ENCODE results near the gene NRCAM.

NRCAM gene

DNA sequence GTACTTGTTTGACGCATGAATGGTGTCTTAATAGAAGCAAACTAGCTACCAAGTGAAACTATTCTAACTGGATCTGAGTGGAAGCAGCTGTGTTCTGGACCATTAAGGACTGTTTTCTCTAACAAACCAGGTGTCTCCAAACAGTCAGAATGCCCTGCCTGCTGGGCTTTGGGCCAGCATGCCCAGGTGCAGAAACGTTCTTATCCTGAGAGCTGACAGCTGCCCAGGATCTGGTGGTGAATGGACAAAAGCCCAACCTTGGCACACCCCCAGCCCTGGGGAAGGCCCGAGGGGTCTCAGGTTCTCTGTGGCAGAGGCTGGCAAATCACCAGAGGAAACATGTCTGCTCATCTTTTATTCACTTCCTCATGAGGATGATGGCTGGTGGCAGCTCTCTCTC lies 277.8 kb downstream of the NRCAM start:
- no peaks in the 10 kb centered on the region for H3K36me3 ChIP-seq (ENCODE audit: insufficient read depth, low read length)
- no peak overlapping the region for H3K9ac ChIP-seq (ENCODE audit: low read depth, low read length)
- peaks cover 4% of the 10 kb centered on the region for H3K4me1 ChIP-seq (ENCODE audit: insufficient read depth, low read length)
- no peaks in the 10 kb centered on the region for H3K9me3 ChIP-seq (ENCODE audit: control insufficient read depth, insufficient read depth, low read length)

DNA sequence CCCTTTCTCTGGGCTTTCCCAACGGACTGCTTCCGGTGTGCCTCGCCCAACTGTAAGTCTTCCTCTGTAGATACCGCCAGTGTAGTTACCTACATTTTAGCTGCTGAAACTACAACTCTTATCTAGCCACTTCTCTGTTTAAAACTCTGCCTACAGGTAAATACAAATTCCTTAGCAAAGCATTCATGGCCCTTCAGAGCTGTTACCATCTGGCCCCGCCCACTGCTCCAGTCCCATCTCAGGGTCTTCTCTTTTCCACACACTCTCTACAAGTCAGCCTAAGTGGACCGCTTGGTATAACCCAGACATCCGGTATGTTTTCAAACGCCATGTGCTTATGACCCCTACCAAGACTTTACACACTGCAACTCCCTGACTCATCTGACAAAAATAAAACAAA lies 285.1 kb downstream of the NRCAM start:
- no peaks in the 10 kb centered on the region for H3K9me3 ChIP-seq (ENCODE audit: control insufficient read depth, insufficient read depth, low read length)
- H3K9ac ChIP-seq (ENCODE audit: low read depth, low read length): no peak overlapping the region
- H3K4me1 ChIP-seq (ENCODE audit: insufficient read depth, low read length): 0 out of 2 replicates have a peak, but pooled peaks cover 5% of the 10 kb centered on the region
- no peaks in the 10 kb centered on the region for H3K36me3 ChIP-seq (ENCODE audit: insufficient read depth, low read length)

DNA sequence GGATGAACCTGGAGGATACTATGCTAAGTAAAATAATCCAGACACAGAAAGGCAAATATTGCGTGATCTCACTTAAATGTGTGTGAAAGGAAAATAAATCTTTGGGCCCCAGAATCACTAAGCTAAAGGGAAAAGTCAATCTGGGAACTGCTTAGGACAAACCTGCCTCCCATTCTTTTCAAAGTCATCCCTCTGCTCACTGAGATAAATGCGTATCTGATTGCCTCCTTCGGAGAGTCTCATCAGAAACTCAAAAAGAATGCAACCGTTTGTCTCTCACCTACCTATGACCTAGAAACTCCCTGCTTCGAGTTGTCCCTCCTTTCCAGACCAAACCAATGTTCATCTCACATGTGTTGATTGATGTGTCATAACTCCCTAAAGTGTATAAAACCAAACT lies 286.0 kb downstream of the NRCAM start:
- no peaks in the 10 kb centered on the region for H3K36me3 ChIP-seq (ENCODE audit: insufficient read depth, low read length)

DNA sequence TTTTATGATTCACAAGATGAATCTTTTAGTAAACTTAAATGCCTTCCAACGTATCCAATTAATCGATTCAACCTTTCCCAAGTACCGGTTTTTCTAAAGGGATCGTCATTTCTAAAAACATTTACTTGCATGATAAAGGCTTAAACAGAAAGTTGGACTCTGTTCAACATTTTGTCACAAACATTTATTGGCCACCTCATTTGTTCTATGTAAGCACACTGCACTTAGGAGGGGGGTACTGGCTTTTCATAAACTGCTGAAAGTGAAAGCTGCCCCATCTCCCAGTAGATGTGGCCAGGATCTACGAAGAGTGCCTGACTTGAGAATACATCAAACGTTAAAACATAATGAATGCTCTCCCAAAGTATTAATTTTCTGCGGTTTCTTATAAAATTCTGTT lies 288.8 kb downstream of the NRCAM start:
- no peaks in the 10 kb centered on the region for H3K36me3 ChIP-seq (ENCODE audit: insufficient read depth, low read length)

More for the DNA sequence above, 286.0 kb downstream of the NRCAM start:
- no peak overlapping the region for H3K9ac ChIP-seq (ENCODE audit: low read depth, low read length)
- 0 out of 2 replicates have a peak, but pooled peaks cover 5% of the 10 kb centered on the region for H3K4me1 ChIP-seq (ENCODE audit: insufficient read depth, low read length)
- no peaks in the 10 kb centered on the region for H3K9me3 ChIP-seq (ENCODE audit: control insufficient read depth, insufficient read depth, low read length)

DNA sequence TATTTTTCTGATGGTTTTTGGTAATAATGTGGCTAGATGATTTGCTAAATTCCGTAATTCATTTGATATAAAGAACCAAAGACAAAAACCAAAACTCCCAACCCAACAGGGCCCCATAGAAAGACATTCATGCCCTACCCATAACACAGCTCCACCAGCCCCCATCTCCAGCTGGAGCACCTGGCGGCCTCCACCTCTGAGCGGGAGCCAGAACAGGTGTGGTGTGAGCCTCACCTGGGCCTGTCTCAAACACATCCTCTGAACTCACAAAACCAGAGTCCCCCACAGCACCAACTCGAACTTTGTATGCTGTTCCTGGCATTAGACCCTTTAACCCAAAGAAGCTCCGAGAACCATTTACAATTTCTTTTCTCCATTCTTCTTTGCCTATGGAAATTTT lies 289.5 kb downstream of the NRCAM start:
- Histone ChIP-seq H3K36me3 (ENCODE audit: insufficient read depth, low read length) (no peaks in the 10 kb centered on the region), H3K4me1 (ENCODE audit: insufficient read depth, low read length) (0 out of 2 replicates have a peak, but pooled peaks cover 5% of the 10 kb centered on the region), H3K9ac (ENCODE audit: low read depth, low read length) (no peak overlapping the region), H3K9me3 (ENCODE audit: control insufficient read depth, insufficient read depth, low read length) (no peaks in the 10 kb centered on the region)

More for the DNA sequence above, 288.8 kb downstream of the NRCAM start:
- H3K9ac ChIP-seq (ENCODE audit: low read depth, low read length): no peak overlapping the region
- no peaks in the 10 kb centered on the region for H3K9me3 ChIP-seq (ENCODE audit: control insufficient read depth, insufficient read depth, low read length)
- 0 out of 2 replicates have a peak, but pooled peaks cover 5% of the 10 kb centered on the region for H3K4me1 ChIP-seq (ENCODE audit: insufficient read depth, low read length)

DNA sequence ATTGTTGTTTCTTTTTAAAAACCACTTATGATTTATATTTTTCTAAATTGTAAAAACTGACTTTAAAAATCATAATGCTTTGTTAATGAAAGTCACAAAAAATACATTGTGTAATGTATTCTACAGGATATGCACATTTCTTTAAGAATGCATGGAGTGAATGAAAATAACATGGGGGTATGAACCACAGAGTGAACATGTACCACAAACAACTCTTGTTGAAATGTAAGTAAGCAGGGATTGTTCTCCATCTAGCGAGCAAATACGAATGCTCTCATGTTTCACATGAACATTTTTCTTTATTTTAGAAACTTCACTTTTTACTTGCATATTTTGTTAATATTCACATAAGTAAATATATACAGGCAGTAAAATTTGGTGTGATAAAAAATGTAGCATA lies 290.5 kb downstream of the NRCAM start:
- H3K36me3 ChIP-seq (ENCODE audit: insufficient read depth, low read length): no peaks in the 10 kb centered on the region
- H3K9ac ChIP-seq (ENCODE audit: low read depth, low read length): no peak overlapping the region
- no peaks in the 10 kb centered on the region for H3K9me3 ChIP-seq (ENCODE audit: control insufficient read depth, insufficient read depth, low read length)
- no peaks in the 10 kb centered on the region for H3K4me1 ChIP-seq (ENCODE audit: insufficient read depth, low read length)

DNA sequence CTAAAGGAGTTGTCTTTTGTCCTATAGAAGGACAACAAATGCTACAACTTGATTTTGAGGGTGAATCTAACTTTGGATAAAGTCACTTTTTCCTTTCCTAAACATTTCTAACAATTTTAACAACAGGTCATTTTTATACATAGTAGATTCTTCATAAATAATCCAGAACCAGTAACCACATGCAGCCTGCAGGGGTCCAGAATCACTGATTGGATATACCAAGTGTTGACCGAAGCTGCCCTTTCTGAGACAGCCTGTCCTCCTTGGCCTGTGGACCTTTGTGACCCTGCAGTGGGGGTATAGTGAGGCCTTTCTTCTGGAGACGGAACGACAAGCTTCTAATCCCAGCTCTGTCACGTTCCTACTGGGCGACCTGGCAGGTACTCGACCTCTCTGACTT lies 291.3 kb downstream of the NRCAM start:
- Histone ChIP-seq H3K36me3 (ENCODE audit: insufficient read depth, low read length) (no peaks in the 10 kb centered on the region), H3K9ac (ENCODE audit: low read depth, low read length) (no peak overlapping the region), H3K4me1 (ENCODE audit: insufficient read depth, low read length) (no peaks in the 10 kb centered on the region), H3K9me3 (ENCODE audit: control insufficient read depth, insufficient read depth, low read length) (no peaks in the 10 kb centered on the region)

DNA sequence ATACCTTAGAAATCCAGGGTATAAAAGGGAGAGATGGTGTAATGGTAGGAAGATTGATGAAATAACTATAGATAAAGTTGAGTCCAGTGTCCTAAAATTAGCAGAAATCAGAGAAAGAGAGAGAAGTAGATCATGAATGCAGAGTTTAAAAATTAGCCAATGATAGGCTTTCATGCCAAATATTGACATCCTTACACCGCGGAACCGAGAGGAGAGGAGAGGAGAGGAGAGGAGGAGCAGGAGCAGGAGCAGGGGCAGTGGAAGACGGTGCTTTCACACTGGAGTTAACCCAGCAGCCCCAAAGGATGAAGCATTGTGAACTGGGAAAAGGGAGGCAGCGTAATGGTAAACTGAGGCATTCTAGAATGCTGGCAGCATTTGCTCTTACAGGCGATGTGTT lies 291.9 kb downstream of the NRCAM start:
- no peaks in the 10 kb centered on the region for H3K4me1 ChIP-seq (ENCODE audit: insufficient read depth, low read length)
- H3K9ac ChIP-seq (ENCODE audit: low read depth, low read length): no peak overlapping the region
- H3K9me3 ChIP-seq (ENCODE audit: control insufficient read depth, insufficient read depth, low read length): no peaks in the 10 kb centered on the region
- no peaks in the 10 kb centered on the region for H3K36me3 ChIP-seq (ENCODE audit: insufficient read depth, low read length)

DNA sequence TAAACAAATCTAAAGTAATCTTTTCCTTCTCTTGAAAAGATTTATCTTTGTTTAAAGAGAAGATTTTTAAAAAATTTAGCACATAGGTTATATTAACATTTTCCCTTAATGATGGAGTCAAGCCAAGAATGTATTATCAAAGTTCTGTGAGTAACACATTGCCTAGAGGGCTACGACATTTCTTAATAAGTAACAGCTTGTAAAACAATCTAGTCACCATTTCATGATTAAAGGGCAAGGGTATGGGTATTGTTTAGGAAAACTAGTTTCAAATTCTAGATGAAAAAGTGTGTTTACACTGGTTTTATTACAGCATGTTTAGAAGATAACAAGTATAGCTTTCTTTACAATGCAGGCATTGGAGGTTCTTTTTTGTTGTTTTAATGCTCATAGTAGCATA lies 297.5 kb downstream of the NRCAM start:
- Histone ChIP-seq H3K4me1 (ENCODE audit: insufficient read depth, low read length) (no peaks in the 10 kb centered on the region; the same call in 1 of the 2 replicates), H3K9ac (ENCODE audit: low read depth, low read length) (no peak overlapping the region), H3K9me3 (ENCODE audit: control insufficient read depth, insufficient read depth, low read length) (no peaks in the 10 kb centered on the region), H3K36me3 (ENCODE audit: insufficient read depth, low read length) (no peaks in the 10 kb centered on the region)

DNA sequence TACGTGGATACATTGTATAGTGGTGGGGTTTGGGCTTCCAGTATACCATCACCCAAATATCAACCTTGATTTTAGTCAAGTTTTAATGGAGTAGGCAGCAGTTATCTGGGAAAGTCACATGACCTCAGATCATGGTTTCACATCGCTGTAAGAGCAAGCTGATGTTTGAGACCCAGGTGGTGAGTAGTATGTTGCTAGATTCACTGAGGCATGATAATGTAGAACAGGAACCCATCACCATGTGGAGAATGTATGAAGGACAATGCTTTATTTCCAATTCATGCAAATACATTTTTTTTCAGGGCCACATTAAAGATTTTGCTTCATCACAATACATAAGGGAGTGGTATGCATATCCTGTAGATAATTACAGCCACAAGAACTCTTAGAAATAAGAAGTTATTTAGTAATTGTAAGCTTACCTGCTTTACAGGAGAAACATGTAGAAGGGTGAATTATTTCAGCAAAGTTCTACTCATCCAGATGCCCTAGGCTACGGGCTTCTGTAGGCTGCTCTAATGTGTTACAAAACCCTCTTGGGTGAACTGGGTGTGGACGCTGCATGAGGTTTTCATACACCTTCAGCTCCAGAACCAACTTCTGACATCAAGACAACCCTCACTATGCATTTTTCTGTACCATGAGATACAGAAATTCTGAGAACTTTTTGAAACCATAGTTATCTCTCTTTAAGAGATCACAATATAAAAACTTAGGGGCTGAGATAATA lies 298.5 kb downstream of the NRCAM start:
- no peak overlapping the region for H3K9ac ChIP-seq (ENCODE audit: low read depth, low read length)
- H3K36me3 ChIP-seq (ENCODE audit: insufficient read depth, low read length): no peaks in the 10 kb centered on the region
- no peaks in the 10 kb centered on the region; the same call in 1 of the 2 replicates for H3K4me1 ChIP-seq (ENCODE audit: insufficient read depth, low read length)
- no peaks in the 10 kb centered on the region for H3K9me3 ChIP-seq (ENCODE audit: control insufficient read depth, insufficient read depth, low read length)

DNA sequence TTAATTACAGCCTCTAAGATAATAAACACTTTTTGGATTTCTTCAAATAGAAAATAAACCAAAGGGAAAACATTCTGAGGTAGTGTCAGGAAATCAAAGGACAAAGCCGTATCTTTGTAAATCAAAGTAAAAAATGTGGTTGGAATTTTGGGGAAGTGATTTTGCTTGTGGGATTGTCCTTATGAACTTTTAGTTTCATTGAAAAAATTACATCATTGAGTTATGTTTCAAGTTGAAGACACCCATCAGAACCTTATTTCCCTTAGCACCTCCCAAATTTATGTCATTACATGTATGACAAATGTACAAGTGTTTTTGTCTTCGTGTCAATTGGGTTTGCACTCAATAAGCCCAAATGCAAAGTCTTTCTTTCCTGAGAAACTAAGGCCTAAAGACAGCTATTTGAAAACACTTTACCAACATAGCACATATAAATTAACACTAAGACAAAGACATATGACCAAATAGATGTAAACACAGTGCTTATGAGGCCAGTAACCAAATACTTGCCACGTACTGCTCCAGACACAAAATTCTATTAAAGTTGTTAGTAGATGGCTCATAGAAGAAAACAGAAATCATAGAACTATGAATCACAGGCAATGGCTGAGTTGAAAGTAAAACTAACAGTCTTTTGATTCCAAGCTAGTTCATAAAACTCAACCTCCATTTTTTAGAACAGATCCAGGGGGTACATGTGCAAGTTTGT lies 299.2 kb downstream of the NRCAM start:
- no peaks in the 10 kb centered on the region for H3K9me3 ChIP-seq (ENCODE audit: control insufficient read depth, insufficient read depth, low read length)
- no peaks in the 10 kb centered on the region; the same call in 1 of the 2 replicates for H3K4me1 ChIP-seq (ENCODE audit: insufficient read depth, low read length)
- H3K36me3 ChIP-seq (ENCODE audit: insufficient read depth, low read length): no peaks in the 10 kb centered on the region
- no peak overlapping the region for H3K9ac ChIP-seq (ENCODE audit: low read depth, low read length)

DNA sequence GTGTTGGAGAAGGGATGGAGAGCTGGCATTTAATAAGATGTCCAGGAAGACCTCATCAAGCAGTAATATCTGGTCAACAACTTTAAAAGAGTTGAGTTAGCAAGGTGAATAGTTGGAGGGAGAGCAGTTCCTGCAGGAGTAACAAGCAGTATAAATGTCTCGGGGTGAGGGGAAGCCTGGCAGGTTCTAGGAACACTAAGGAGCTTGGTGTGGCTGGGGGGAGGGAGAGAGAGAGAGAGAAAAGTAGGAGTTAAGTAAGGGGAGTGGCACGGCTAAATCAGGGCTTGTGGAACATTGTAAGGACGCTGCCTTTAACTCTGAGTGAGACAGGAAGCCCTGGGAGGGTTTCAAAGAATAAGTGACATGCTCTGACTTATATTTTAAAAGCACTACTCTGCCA lies 304.0 kb downstream of the NRCAM start:
- Histone ChIP-seq H3K9me3 (ENCODE audit: control insufficient read depth, insufficient read depth, low read length) (no peaks in the 10 kb centered on the region), H3K9ac (ENCODE audit: low read depth, low read length) (no peak overlapping the region), H3K4me1 (ENCODE audit: insufficient read depth, low read length) (no peaks in the 10 kb centered on the region), H3K36me3 (ENCODE audit: insufficient read depth, low read length) (no peaks in the 10 kb centered on the region)

DNA sequence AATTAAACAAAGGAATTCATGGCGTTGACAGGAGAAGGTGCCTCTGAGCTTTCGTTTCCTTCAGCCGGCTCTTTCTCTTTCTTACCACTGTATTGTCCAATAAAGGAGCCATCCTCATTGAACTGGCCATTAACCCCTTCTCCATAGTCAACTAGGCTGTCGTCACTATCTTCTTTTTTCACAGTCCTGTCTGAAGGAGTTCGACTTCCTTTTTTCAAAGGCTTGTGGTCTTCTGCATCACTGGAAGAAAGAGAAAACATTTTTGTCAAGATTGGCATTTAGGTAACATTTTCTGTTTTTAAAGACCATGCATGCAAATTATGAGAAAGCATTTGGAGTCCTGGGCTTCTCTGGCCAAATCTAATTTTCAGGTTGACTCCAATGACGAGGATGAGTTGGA lies 306.3 kb downstream of the NRCAM start:
- Histone ChIP-seq H3K36me3 (ENCODE audit: insufficient read depth, low read length) (no peaks in the 10 kb centered on the region), H3K4me1 (ENCODE audit: insufficient read depth, low read length) (no peaks in the 10 kb centered on the region), H3K9ac (ENCODE audit: low read depth, low read length) (no peak overlapping the region), H3K9me3 (ENCODE audit: control insufficient read depth, insufficient read depth, low read length) (no peaks in the 10 kb centered on the region)

DNA sequence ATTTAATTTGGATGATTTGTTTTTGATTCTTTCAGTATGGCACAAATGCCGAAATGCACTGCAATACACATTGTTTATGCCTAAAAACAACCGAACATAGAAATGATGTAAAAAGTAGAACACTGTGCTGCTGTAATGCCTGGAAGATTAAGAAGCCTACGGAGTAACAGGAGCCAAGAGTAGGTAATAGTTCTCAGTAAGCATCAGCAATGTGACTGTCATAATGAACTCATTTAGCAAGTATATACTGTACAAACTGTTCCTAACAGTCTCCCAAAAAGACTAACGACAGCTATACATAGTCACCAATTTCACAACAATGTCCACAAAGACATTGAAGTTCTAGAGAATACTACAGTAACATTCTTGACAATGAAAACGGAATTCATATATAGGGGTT lies 307.1 kb downstream of the NRCAM start:
- Histone ChIP-seq H3K36me3 (ENCODE audit: insufficient read depth, low read length) (no peaks in the 10 kb centered on the region), H3K9ac (ENCODE audit: low read depth, low read length) (no peak overlapping the region), H3K4me1 (ENCODE audit: insufficient read depth, low read length) (no peaks in the 10 kb centered on the region), H3K9me3 (ENCODE audit: control insufficient read depth, insufficient read depth, low read length) (no peaks in the 10 kb centered on the region)

DNA sequence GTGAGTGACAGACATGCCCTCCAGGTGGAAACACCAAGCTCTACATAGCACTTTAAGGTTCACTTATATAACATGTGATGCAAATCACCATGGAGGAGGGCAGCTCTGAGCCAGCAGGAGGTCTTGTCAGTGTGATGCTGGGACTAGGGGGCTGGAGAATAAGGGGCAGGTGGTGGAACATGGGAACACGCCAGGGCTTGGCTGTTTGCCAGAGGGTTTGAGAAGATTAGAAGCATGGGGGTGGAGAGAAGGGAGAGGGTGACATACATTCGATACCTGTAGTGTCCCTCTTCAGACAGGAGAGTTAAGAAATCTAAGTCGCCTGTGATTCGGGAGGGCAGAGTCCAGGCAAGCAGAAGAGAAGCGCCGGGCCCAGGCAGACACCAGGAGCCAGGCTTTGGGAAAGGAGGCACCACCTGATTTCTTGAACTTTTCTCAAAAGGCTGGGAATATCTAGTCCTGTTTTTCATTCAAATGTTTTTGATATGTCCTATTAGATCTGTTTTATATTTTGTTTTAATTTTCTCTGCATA lies 309.1 kb downstream of the NRCAM start:
- Histone ChIP-seq H3K36me3 (ENCODE audit: insufficient read depth, low read length) (no peaks in the 10 kb centered on the region), H3K4me1 (ENCODE audit: insufficient read depth, low read length) (no peaks in the 10 kb centered on the region), H3K9ac (ENCODE audit: low read depth, low read length) (no peak overlapping the region), H3K9me3 (ENCODE audit: control insufficient read depth, insufficient read depth, low read length) (no peaks in the 10 kb centered on the region)

Measured in ES-I3 (cell line).